Stimulated activated CD4-positive, alpha-beta T cell treated with anti-CD3 and anti-CD28 coated beads, Interleukin-4, amount 100 ng/mL, for 1 hour (primary cell): ENCODE data around the gene RAE1.
"Not testable (repeated sequence)": the region's sequence is repeated elsewhere in the genome, so short reads cannot be mapped to it uniquely, and the experiment has no call there.

ENCODE experiments used
- DNase-seq: peaks from one replicate; pipeline ENCODE4 v3.0.0-alpha.2; 2020

RAE1 gene

GRCh38 chr20:57326667-57327455 is 24.2 kb upstream of the RAE1 start:
- no peak for DNase-seq

GRCh38 chr20:57327820-57328219 is 23.2 kb upstream of the RAE1 start:
- DNase-seq = no peak

GRCh38 chr20:57329608-57330221 is 21.3 kb upstream of the RAE1 start, which contains the start of gene SPO11:
TSS of gene SPO11 (plus strand) at chr20:57329803. CDS start at chr20:57329868, 65 bp downstream.
- DNase-seq = no peak

- no peak for DNase-seq
Observed at GRCh38 chr20:57330998-57331397, 20.1 kb upstream of the RAE1 start.

- DNase-seq = no peak
Observed at GRCh38 chr20:57332105-57333089, 18.7 kb upstream of the RAE1 start.

- DNase-seq = no peak
Observed at GRCh38 chr20:57335392-57335791, 15.7 kb upstream of the RAE1 start.

- DNase-seq = no peak
Observed at GRCh38 chr20:57341663-57342062, 9.4 kb upstream of the RAE1 start.

- no peak for DNase-seq
Observed at GRCh38 chr20:57342829-57343228, 8.2 kb upstream of the RAE1 start.

GRCh38 chr20:57346477-57346876 is 4.6 kb upstream of the RAE1 start:
- DNase-seq = peak; percentile 71

- no peak for DNase-seq
Observed at GRCh38 chr20:57347393-57347792, 3.7 kb upstream of the RAE1 start.

- DNase-seq = not testable (repeated sequence)
Observed at GRCh38 chr20:57348200-57348921, 2.7 kb upstream of the RAE1 start.

GRCh38 chr20:57348922-57349574 is 2.0 kb upstream of the RAE1 start:
- not testable (repeated sequence) for DNase-seq

- no peak for DNase-seq
Observed at GRCh38 chr20:57350081-57350710, 859 bp upstream of the RAE1 start.

- not testable (repeated sequence) for DNase-seq
Observed at GRCh38 chr20:57350726-57351041, 371 bp upstream of the RAE1 start.

- no peak for DNase-seq
Observed at GRCh38 chr20:57352305-57352704, 1.2 kb downstream of the RAE1 start.

GRCh38 chr20:57353351-57353750 is 2.3 kb downstream of the RAE1 start:
- no peak for DNase-seq

- DNase-seq = no peak
Observed at GRCh38 chr20:57361517-57361916, 10.5 kb downstream of the RAE1 start.

- DNase-seq = no peak
Observed at GRCh38 chr20:57364451-57364850, 13.4 kb downstream of the RAE1 start.

GRCh38 chr20:57369596-57369995 is 18.5 kb downstream of the RAE1 start:
- no peak for DNase-seq

- no peak for DNase-seq
Observed at GRCh38 chr20:57370316-57370715, 19.3 kb downstream of the RAE1 start.

- DNase-seq = no peak
Observed at GRCh38 chr20:57371363-57371762, 20.3 kb downstream of the RAE1 start.

GRCh38 chr20:57372157-57372556 is 21.1 kb downstream of the RAE1 start:
- DNase-seq = no peak
